K562 (cell line): ENCODE results near the gene RRAD. TPM values are rescaled to one million over a fixed set of nuclear protein-coding genes. Genes with fewer than 3 reads are reported as not detected.

Source experiments
- ATAC-seq: fragments of 200-7000 bp; cut with Tn5 transposase; 3 replicates; pipeline ENCODE4 v1.9.1; 2020; ENCODE audit warnings: moderate library complexity
- BruUV-seq: library from RNA; stranded (reverse); fragments of 400-500 nt; replicated peaks from 2 replicates; lab custom pipeline; 2021; lab: Mats Ljungman, UMichigan
- CTCF ChIA-PET: fragments of 300-600 bp; formaldehyde crosslinking; extraction: SDS; loops from one replicate; lab custom pipeline; 2021; ENCODE audit warnings: low intra/inter-chr PET ratio; lab: Yijun Ruan, JAX
- POLR2A ChIA-PET: fragments of 300-600, 350-650 bp; sonication (Branson Sonifier 250); formaldehyde crosslinking; extraction: SDS; loops from one replicate; lab custom pipeline; 2021; ENCODE audit warnings: antibody characterized with exemption, inconsistent platforms; lab: Yijun Ruan, JAX
- DNase-seq, 4 experiments: peaks; one replicate each; pipeline versions ENCODE4 v3.0.0 to v3.0.0-alpha.2; 2011 to 2018; ENCODE audit warnings: low spot score in 3 of 4, mixed read lengths in 3 of 4; ENCODE audit errors: extremely low read depth in 1 of 4
- FAIRE-seq: peaks from 2 replicates; lab custom pipeline; 2011; peaks lifted over from hg19 to GRCh38; lab: Jason Lieb, UNC
- H2AFZ ChIP-seq: 2 replicates; pipeline ENCODE4 v1.6.0; 2011; ENCODE audit warnings: low read depth, low read length, control low read depth, inconsistent platforms
- H3K27ac ChIP-seq: fragments of 200-600 bp; 3 replicates; pipeline ENCODE4 v1.8.0; 2011; ENCODE audit warnings: low read depth, mild to moderate bottlenecking, control low read depth, inconsistent platforms, low read length, moderate library complexity, mixed read lengths; ENCODE audit errors: extremely low read depth
- H3K27me3 ChIP-seq, 2 experiments: fragments of 300-600 bp in 1 of 2; 2 replicates in 1 of 2; 3 replicates in 1 of 2; pipeline versions ENCODE4 v1.6.0 to v1.8.0; 2011; ENCODE audit warnings: inconsistent platforms in 2 of 2, low read length in 2 of 2, mild to moderate bottlenecking in 1 of 2, mixed read lengths in 1 of 2, moderate library complexity in 1 of 2; ENCODE audit not compliant: control insufficient read depth in 2 of 2, insufficient read depth in 2 of 2
- H3K36me3 ChIP-seq: fragments of 300-600 bp; 3 replicates; pipeline ENCODE4 v1.8.0; 2011; ENCODE audit warnings: mild to moderate bottlenecking, low read length, inconsistent platforms; ENCODE audit not compliant: control insufficient read depth, insufficient read depth
- H3K4me1 ChIP-seq, 2 experiments: fragments of 200-600 bp in 1 of 2; replicated peaks in 1 of 2; 2 replicates in 1 of 2; 3 replicates in 1 of 2; pipeline versions ENCODE4 v1.5.1 to v1.8.0; 2011; ENCODE audit warnings: inconsistent platforms in 2 of 2, low read length in 2 of 2, mild to moderate bottlenecking in 1 of 2, mixed read lengths in 1 of 2, moderate library complexity in 1 of 2; ENCODE audit not compliant: control insufficient read depth in 2 of 2, insufficient read depth in 2 of 2
- H3K4me2 ChIP-seq: 2 replicates; pipeline ENCODE4 v1.6.1; 2011; ENCODE audit warnings: low read length, control low read depth, inconsistent platforms, mixed read lengths; ENCODE audit not compliant: insufficient read depth
- H3K4me3 ChIP-seq: fragments of 200-600 bp; sonication (generic), shearing (Covaris generic); 2 replicates; pipeline ENCODE4 v1.5.1; 2016; ENCODE audit warnings: control low read depth, inconsistent platforms
- H3K79me2 ChIP-seq: fragments of 200-600 bp; 3 replicates; pipeline ENCODE4 v1.8.0; 2011; ENCODE audit warnings: low read length, inconsistent platforms; ENCODE audit not compliant: control insufficient read depth, insufficient read depth
- H3K9ac ChIP-seq, 2 experiments: 2 replicates each; pipeline versions ENCODE4 v1.6.0 to v1.6.1; 2011; ENCODE audit warnings: low read depth in 2 of 2, low read length in 2 of 2, control low read depth in 1 of 2, inconsistent platforms in 1 of 2, mild to moderate bottlenecking in 1 of 2, mixed read lengths in 1 of 2; ENCODE audit not compliant: insufficient read depth in 1 of 2
- H3K9me1 ChIP-seq: one replicate; pipeline ENCODE4 v1.6.0; 2011; ENCODE audit warnings: inconsistent platforms, mild to moderate bottlenecking, low read length, moderate library complexity; ENCODE audit not compliant: control insufficient read depth, insufficient read depth
- H3K9me3 ChIP-seq: replicated peaks from 2 replicates; pipeline ENCODE4 v1.5.1; 2011; ENCODE audit warnings: low read depth, low read length, inconsistent platforms; ENCODE audit not compliant: control insufficient read depth, insufficient read depth
- H4K20me1 ChIP-seq: replicated peaks from 2 replicates; pipeline ENCODE4 v1.6.1; 2011; ENCODE audit warnings: low read length, inconsistent platforms, mixed read lengths; ENCODE audit not compliant: control insufficient read depth, insufficient read depth
- E2F4 ChIP-seq: sonication (generic); formaldehyde crosslinking; IDR thresholded peaks from 2 replicates; pipeline ENCODE4 v1.8.0; 2022; ENCODE audit warnings: mild to moderate bottlenecking, low read depth, missing genetic modification reagents
- EGR1 ChIP-seq: fragments of 450-650 bp; conservative IDR thresholded peaks from 2 replicates; pipeline ENCODE4 v1.6.1; 2017; ENCODE audit warnings: mild to moderate bottlenecking
- EP400 ChIP-seq: fragments of 450-650 bp; IDR thresholded peaks from 2 replicates; pipeline ENCODE4 v1.6.1; 2017; ENCODE audit warnings: antibody characterized with exemption, mild to moderate bottlenecking, moderate library complexity
- HDAC8 ChIP-seq: fragments of 450-650 bp; IDR thresholded peaks from 2 replicates; pipeline ENCODE4 v1.6.1; 2016; ENCODE audit warnings: mild to moderate bottlenecking, missing genetic modification characterization, moderate library complexity, missing compliant biosample characterization
- IRF2 ChIP-seq: sonication (generic); formaldehyde crosslinking; IDR thresholded peaks from 2 replicates; pipeline ENCODE4 v1.8.1; 2022; ENCODE audit warnings: mild to moderate bottlenecking, missing genetic modification reagents
- MNT ChIP-seq, 2 experiments: fragments of 450-650 bp; conservative IDR thresholded peaks; 2 replicates each; pipeline ENCODE4 v1.6.1; 2017; ENCODE audit warnings: mild to moderate bottlenecking in 2 of 2, moderate library complexity in 2 of 2
- PURB ChIP-seq: sonication (generic); formaldehyde crosslinking; IDR thresholded peaks from 2 replicates; pipeline ENCODE4 v1.9.0; 2021; ENCODE audit warnings: low read depth, mild to moderate bottlenecking, missing genetic modification reagents
- RBM25 ChIP-seq: fragments of 200-400 bp; formaldehyde crosslinking; IDR thresholded peaks from 2 replicates; pipeline ENCODE4 v1.6.1; 2018; ENCODE audit warnings: low read length, low read depth, moderate library complexity; ENCODE audit not compliant: severe bottlenecking
- SMARCB1 ChIP-seq: IDR thresholded peaks from 2 replicates; pipeline ENCODE4 v1.6.1; 2011; ENCODE audit warnings: improper control_type of control experiment, low read depth; ENCODE audit not compliant: insufficient read length
- WGBS: fragments of 100-300 bp; shearing (Covaris generic); methylation state at CpG from one replicate; pipeline ENCODE4 v1.1.6; 2016; ENCODE audit warnings: low coverage, mixed read lengths; ENCODE audit not compliant: insufficient coverage; ENCODE audit errors: missing lambda C conversion rate; 5-methylcytosine and 5-hydroxymethylcytosine counted together
- in situ Hi-C: fragments of 300-500 bp; cut with MboI; formaldehyde crosslinking; loops from 4 replicates; pipeline ENCODE4 v1.15.0; 2018; ENCODE audit warnings: inconsistent platforms, mixed read lengths
- intact Hi-C: fragments of 100-400 bp; cut with micrococcal nuclease; formaldehyde crosslinking; loops from 2 replicates; pipeline ENCODE4 v1.14.2; 2022
- polyA plus RNA-seq, 8 experiments: library from polyadenylated mRNA; depleted of rRNA in 4 of 8; stranded (reverse) in 5 of 8; unstranded in 3 of 8; fragments of >200 nt; fragmentation: Nextera tagmentation in 2 of 8; fragmentation: Illumina TruSeq in 1 of 8; extraction: Ambion mirVana in 2 of 8; extraction: Trizol in 1 of 8; gene quantifications; 2 replicates each; pipeline versions ENCODE4 v1.2.1 to v1.2.3, GENCODE V29; 2011 to 2014; ENCODE audit warnings: inconsistent platforms in 1 of 8, missing spikeins in 1 of 8
- total RNA-seq, 7 experiments: library from RNA; depleted of rRNA in 6 of 7; stranded (reverse); fragments of >200 nt in 6 of 7; fragmentation: Illumina TruSeq in 2 of 7; extraction: Trizol in 2 of 7; gene quantifications; 2 replicates each; pipeline versions ENCODE4 v1.2.1 to v1.2.3, GENCODE V29; 2011 to 2021; ENCODE audit warnings: low replicate concordance in 1 of 7

RRAD gene
- total and polyA plus RNA-seq, 9 of the 15 experiments (the other 6 are each of a cell fraction or from before 2014, with no cell fraction given) = 0.09 to 0.20 (median 0.13) TPM; not detected in 5

- TF ChIP-seq EGR1 (peak; percentile 78), SMARCB1 (no peak), EP400 (peak; percentile 50; the same call in 1 of the 2 replicates), E2F4 (CRISPR knock-in tag) (no peak), MNT (conservative IDR thresholded peaks at IDR 0.05) (peak; percentile 22 to 50; a peak in 2 of 4 replicates), RBM25 (no peak), HDAC8 (tag) (no peak), PURB (CRISPR knock-in tag) (no peak), IRF2 (no peak)
- TF ChIP-seq, all 486 proteins: peak for 3
- Histone ChIP-seq H4K20me1 (no peaks in the 10 kb centered on the region; the same call in none of the 2 replicates), H3K4me1 (peaks cover 19 to 38% of the 10 kb centered on the region in 2 experiments), H3K9me3 (no peaks in the 10 kb centered on the region), H3K4me2 (peak overlapping the region; percentile 85), H3K9me1 (no peaks in the 10 kb centered on the region), H3K27ac (peak overlapping the region; percentile 47; the same call in 2 of the 3 replicates), H3K9ac (peak overlapping the region; percentile 73 to 93), H3K79me2 (peaks cover 20% of the 10 kb centered on the region), H2AFZ (peak overlapping the region; percentile 93), H3K27me3 (no peaks in the 10 kb centered on the region), H3K4me3 (peak overlapping the region; percentile 72), H3K36me3 (peaks cover 32% of the 10 kb centered on the region)
- intact Hi-C loops = no loop called here
- ChIA-PET POLR2A (interaction anchor here (0.5 to 2.0 kb wide), 9 partner anchors 10 to 1076 kb away, joined by 3 to 9 read pairs (median 4); partner anchors contain the start of gene DYNC1LI2), CTCF (no interaction called here)
- 1% methylated on average over 21 of the region's 23 CpGs for WGBS
- no peak for FAIRE-seq
- peak in 3 of 4 experiments; percentile 40 to 56 (median 48) for DNase-seq
- in situ Hi-C loops = no loop called here
- ATAC-seq = peak; percentile 39
- no TSS peak for BruUV-seq
These were observed 44.3 kb downstream of the RRAD start for GRCh38 chr16:66881014-66881417.
